ENCODE data around the gene TMEM121.
"Not testable (repeated sequence)": the region's sequence is repeated elsewhere in the genome, so short reads cannot be mapped to it uniquely, and the experiment has no call there.

The TMEM121 gene

DNA sequence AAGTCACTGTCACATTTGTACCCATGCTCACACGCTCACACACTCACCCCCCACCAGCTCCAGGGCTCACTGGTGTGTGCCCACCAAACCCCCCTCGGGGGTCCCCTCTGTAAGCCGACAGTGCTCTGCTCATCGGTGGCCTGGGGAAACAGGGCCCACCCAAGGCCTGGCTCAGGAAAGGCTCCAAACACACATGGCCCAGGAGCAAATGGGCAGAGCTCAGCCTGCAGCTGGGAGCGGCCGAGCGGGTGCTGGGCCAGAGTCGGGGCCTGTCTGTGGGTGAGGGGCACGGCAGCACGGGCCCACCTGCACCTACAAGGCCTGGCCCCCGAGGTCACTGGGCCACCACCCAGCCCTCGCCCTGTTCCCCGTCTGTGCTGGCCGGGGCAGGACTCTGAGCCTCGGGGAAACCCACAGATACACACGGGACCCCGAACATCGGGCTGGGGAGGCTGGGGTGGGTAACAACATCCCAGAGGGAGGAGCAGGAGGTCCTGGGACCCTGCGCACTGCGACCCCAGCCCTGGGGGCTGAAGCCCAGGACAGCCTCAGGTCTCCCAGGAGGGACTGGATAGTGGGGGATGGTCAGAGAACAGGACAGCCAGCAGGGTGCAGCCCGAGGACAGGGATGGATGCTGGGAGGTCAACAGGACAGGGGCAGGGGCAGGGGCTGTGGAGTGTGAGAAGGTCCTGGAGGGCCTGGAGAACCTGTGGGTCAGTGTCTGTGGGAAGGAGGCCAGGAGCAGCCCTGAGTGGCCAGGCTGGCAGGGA, 45.0 kb downstream of the TMEM121 start:
- not testable (repeated sequence) for DNase-seq

DNA sequence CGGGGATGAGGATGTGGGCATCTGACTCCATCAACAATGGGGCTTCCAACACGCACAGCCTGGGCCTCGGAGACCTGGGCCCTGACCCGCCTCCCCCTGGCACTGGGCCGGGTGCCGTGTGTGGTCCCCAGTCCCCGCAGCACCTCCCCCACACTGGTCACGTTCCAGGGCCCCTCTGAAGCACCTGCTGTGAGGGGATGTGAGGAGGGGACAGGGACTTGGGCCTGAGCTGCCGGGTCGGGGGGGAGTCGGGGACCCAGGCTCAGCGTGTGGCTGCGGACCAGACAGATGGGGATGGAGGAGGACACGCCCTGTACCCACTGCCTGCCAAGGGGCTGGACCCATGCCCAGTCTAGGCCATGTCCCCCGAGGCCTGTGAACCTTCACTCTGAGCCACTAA, 45.7 kb downstream of the TMEM121 start:
- DNase-seq: not testable (repeated sequence)

GRCh38 chr14:105573841-105574240, 47.5 kb downstream of the TMEM121 start:
- DNase-seq: not testable (repeated sequence)

DNA sequence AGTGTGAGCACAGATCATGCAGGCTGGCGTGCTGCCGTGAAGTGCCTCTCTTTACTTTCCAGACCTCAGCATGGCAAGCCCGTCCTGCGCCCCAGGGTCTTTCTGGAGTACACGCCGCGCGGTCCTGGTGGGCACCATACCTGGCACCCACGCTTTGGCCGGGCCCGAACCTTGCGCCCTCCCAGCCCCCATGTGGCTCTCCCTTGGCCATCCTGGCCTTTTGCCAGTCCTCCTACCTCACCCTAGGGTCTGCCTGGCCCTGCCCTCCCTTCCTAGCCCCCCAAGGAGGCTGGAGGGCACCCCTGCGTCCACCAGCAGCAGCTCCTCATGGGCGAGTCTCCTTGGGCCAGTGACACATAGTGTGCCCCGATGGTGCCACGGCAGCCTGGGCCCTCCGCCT, 48.0 kb downstream of the TMEM121 start:
- DNase-seq: not testable (repeated sequence)

DNA sequence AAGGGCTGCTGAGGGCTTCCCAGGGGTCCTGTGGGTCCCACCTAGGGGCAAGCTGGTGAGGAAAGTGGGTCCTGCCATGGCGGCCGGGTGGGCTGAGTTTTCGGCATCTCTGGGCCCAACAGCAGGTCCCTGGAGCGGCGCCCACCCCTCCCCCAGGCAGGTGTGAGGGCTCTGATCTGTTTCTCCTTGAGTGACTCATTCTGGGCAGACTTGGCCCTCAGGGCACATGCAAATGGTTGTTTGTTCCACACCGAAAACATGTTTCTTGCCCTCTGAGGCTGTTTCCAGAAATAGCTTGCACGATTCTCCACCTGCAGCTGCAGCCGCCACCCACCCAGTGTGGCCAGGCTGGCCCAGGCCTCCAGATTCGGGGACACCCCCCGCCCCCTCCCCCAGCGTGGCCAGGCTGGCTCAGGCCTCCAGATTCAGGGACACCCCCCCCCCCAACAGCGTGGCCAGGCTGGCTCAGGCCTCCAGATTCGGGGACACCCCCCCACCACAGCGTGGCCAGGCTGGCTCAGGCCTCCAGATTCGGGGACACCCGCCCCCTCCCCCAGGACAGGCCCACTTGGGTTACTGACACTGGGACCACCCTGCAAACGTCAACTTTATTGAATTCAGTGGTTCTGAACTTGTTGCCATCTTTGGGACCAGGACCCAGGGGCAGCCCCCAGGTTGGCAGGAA, 48.8 kb downstream of the TMEM121 start:
- not testable (repeated sequence) for DNase-seq

DNA sequence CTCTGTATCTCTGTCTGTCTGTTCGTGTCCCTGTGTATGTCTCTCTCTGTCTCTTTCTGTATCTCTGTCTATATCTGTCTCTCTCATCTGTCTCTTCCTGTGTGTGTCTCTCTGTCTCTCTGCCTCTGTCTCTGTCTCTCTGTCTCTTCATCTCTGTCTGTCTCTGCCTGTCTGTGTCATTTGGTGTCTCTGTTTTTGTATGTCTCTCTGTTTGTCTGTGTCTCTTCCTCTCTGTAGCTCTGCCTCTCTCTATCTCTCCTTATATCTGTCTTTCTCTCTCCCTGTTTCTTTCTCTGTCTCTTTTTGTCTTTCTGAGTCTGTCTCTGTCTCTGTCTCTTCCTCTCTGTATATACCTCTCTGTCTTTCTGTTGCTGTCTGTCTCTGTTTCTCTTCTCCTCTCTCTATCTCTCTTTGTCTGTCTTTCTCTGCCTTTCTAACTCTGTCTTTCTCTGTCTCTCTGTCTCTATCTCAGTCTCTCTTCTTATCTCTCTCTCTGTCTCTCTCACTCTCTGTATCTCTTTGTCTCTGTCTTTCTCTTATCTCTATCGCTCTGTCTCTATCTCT, 50.2 kb downstream of the TMEM121 start:
- no peak for DNase-seq

- DNase-seq: no peak
Measured at GRCh38 chr14:105577314-105577861, 51.0 kb downstream of the TMEM121 start.

DNA sequence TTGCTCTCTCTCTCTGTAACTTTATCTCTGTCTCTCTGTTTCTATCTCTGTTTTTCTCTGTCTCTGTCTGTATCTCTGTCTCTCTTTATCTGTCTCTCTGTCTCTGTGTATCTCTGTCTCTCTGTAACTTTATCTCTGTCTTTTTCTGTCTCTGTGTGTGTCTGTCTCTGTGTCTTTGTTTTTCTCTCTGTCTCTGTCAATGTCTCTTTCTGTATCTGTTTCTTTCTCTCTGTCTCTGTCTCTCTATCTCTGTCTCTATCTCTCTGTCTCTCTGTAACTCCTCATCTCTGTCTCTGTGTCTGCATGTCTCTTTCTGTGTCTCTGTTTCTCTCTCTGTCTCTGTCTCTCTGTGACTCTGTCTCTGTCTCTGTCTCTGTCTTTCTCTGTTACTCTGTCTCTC, 51.7 kb downstream of the TMEM121 start:
- no peak for DNase-seq

DNA sequence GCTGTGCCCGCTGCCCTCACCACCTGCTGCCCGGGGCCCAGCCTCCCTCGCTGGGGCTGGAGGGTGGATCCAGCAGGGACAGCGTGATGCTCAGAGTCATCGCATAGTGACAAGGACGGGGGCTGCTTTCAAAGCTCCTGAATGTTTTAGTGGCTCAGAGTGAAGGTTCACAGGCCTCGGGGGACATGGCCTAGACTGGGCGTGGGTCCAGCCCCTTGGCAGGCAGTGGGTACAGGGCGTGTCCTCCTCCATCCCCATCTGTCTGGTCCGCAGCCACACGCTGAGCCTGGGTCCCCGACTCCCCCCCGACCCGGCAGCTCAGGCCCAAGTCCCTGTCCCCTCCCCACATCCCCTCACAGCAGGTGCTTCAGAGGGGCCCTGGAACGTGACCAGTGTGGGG, 52.8 kb downstream of the TMEM121 start:
- not testable (repeated sequence) for DNase-seq
